NCI-H446 treated with DMSO at 0.1 percent for 48 hours (cell line): Measurements from ENCODE around the gene CSNK2B.
A peak's percentile ranks its signal among the peaks of the same experiment; 100 is the strongest.
"Not testable (repeated sequence)": the region's sequence is repeated elsewhere in the genome, so short reads cannot be mapped to it uniquely, and the experiment has no call there.

Experiments used
- DNase-seq: peaks from one replicate; lab custom pipeline; 2025; lab: John Stamatoyannopoulos, UW

Gene CSNK2B

GRCh38 chr6:31687860-31688693 is 22.2 kb downstream of the CSNK2B start:
- no peak for DNase-seq

- DNase-seq, result no peak
Observed at GRCh38 chr6:31689249-31690110, 23.6 kb downstream of the CSNK2B start.

GRCh38 chr6:31690231-31691077 is 24.6 kb downstream of the CSNK2B start:
- no peak for DNase-seq

GRCh38 chr6:31691078-31691463 is 25.2 kb downstream of the CSNK2B start:
- DNase-seq, result no peak

- DNase-seq, result no peak
Observed at GRCh38 chr6:31691564-31692108, 25.8 kb downstream of the CSNK2B start.

- DNase-seq, result no peak
Observed at GRCh38 chr6:31692353-31692752, 26.5 kb downstream of the CSNK2B start.

GRCh38 chr6:31692886-31693285 is 27.0 kb downstream of the CSNK2B start:
- no peak for DNase-seq

GRCh38 chr6:31693535-31693934 is 27.7 kb downstream of the CSNK2B start:
- DNase-seq, result no peak

- DNase-seq, result no peak
Observed at GRCh38 chr6:31697555-31697954, 31.7 kb downstream of the CSNK2B start.

- no peak for DNase-seq
Observed at GRCh38 chr6:31700740-31701401, 35.0 kb downstream of the CSNK2B start.

- DNase-seq, result no peak
Observed at GRCh38 chr6:31701666-31702404, 36.0 kb downstream of the CSNK2B start.

- no peak for DNase-seq
Observed at GRCh38 chr6:31702405-31702818, 36.5 kb downstream of the CSNK2B start.

GRCh38 chr6:31702819-31703716 is 37.2 kb downstream of the CSNK2B start, which contains the start of gene ABHD16A:
Gene ABHD16A (minus strand): TSS chr6:31703324. CDS start chr6:31703281, 43 bp downstream.
- DNase-seq, result peak; percentile 89

- DNase-seq, result no peak
Observed at GRCh38 chr6:31705931-31706330, 40.1 kb downstream of the CSNK2B start.

- DNase-seq, result no peak
Observed at GRCh38 chr6:31706599-31706998, 40.7 kb downstream of the CSNK2B start, which contains the start of gene LY6G6F. Gene LY6G6F (plus strand): TSS chr6:31706866. CDS start chr6:31706907, 41 bp downstream.

GRCh38 chr6:31707701-31708100 is 41.8 kb downstream of the CSNK2B start:
- no peak for DNase-seq

GRCh38 chr6:31708224-31708623 is 42.3 kb downstream of the CSNK2B start:
- no peak for DNase-seq

GRCh38 chr6:31709157-31709556 is 43.3 kb downstream of the CSNK2B start:
- not testable (repeated sequence) for DNase-seq

- no peak for DNase-seq
Observed at GRCh38 chr6:31710523-31711219, 44.8 kb downstream of the CSNK2B start.
